Stimulated activated CD4-positive, alpha-beta T cell treated with anti-CD3 and anti-CD28 coated beads, Interleukin-4, amount 100 ng/mL, for 48 hours (primary cell): Measurements from ENCODE around the gene SENP8.

Experiments
- DNase-seq, 2 donors: peaks; one replicate each; pipeline ENCODE4 v3.0.0-alpha.2; 2020; ENCODE audit warnings: low read depth in 2 of 2

SENP8 gene

DNA sequence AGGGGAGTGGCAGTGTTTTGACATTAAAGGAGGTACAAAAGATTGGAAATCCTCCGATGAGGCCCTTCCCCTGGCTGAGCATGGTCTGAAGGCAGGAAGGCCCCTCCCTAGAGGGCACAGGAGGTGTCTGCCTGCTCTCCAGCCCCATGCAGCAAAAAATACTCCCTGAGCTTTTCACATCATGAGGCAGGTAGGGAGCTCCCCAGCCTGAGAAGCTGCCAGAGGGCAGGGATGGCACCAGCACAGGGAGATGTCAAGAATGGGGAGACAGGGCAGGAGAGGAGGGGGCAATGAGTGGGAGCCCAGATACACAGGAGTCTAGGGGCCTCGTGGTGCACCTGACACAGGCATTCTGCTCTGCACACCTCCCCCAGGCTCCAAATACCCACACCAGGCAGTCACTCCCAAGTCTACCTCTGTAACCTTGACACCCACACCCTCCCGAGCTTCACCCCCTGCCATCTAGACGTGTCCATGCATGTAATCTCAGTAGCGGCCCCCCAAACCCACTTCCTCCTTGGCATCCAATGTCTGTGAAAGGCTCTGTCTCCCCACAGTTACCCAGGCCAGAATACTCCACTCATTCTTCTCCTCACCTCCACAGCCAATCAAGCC is 56.5 kb downstream of the SENP8 start:
- no peak for DNase-seq

DNA sequence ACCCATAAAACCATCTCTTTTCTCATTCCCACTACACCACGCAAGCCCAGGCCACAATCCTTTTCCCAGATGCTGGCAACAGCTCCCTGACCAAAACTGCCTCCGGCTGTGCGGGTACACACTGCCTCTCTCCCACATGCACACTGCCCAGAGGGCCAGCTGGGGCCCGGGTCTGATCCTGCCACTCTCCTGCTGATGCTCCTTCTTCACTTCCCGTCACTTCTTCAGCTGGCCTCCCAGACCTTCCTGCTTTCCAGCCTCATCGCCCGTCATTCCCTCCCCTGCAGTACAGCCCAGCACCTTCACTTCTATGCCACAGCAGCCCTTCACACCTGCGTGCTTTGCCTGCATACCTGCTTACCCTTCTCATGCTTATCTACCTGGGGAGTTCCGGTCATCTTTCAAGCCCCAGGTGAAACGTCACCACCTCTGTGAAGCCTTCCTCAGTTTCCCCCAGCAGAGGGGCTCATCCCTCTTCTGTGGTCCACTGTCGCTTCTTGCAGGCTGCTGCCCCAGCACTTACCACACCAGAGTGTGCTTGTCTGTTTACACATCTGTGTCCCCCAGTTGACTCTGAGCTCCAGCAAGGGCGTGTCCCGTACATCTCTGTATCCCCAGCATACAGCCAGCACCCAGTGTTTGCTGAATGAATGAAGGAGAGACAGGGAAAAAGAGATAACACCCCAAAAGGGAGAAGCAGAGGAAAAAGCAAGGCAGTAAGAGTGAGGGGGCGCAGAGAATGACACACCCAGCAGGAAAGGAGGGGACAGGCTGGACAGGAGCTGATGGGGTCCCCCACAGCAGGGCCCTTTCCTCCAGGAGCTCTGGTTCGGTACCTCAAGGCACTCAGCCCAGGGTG is 57.2 kb downstream of the SENP8 start:
- DNase-seq = no peak

DNA sequence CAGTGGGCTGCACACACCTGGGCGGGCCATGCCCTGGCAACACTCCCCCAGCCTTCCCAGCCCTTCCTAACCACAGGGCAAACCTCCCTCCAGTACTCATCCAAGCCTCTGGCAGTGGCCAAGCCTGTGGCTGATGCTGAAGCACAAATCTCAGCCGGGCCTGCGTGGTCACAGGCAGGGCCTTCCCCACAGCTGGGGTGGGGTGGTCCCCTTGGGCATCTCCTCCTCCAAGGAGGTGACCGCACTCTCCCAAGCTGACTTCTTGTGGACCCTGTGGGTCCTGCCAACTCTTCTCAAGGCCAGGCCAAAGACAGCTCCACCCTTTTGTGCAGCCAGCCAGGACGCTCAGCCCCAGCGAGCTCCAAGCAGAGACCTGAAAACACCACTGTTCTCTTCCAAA is 58.0 kb downstream of the SENP8 start:
- no peak for DNase-seq

DNA sequence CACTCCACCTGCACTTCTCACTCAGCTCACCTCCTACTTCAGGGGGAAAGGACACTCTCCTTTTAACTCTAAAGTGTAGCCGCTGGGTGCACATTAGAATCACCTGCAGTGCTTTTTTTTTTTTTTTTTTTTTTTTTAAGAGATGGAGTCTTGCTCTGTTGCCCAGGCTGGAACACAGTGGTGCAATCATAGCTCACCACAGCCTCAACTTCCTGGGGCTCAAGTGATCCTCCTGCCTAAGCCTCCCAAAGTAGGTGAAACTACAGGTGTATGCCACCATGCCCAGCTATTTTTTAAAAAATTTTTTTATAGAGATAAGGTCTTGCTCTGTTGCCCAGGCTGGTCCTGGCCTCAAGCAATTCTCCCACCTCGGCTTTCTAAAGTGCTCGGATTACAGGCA is 58.5 kb downstream of the SENP8 start:
- DNase-seq = no peak

DNA sequence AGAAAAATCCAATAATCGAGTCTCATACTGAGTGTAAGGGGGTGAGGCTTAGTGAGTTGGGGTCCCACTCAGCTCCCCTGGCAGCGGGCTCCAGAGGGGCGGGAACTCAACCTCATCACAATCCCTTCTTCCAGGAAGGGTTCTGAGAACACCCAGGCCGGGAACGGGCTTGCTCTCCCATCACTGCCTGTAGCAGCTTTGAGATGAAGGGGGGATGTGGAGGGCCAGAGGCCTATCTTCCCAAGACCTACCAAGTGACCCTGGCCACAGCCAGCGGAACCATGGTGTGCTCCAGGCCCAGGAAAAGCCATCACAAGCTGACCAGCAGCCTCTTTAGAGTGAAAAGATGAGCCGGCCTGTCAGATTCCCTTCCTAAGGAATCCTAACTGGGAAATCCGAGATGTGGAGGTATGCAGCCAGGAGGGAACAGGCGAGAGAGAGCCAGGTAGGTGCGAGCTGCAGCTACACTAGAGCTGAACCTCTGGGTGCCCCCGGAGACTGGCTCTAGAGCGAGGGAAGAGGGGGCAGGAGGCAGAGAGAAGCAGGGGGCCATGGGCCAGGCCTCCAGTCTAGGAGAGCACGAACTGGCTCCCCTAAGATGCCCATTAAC is 60.9 kb downstream of the SENP8 start:
- no peak for DNase-seq

DNA sequence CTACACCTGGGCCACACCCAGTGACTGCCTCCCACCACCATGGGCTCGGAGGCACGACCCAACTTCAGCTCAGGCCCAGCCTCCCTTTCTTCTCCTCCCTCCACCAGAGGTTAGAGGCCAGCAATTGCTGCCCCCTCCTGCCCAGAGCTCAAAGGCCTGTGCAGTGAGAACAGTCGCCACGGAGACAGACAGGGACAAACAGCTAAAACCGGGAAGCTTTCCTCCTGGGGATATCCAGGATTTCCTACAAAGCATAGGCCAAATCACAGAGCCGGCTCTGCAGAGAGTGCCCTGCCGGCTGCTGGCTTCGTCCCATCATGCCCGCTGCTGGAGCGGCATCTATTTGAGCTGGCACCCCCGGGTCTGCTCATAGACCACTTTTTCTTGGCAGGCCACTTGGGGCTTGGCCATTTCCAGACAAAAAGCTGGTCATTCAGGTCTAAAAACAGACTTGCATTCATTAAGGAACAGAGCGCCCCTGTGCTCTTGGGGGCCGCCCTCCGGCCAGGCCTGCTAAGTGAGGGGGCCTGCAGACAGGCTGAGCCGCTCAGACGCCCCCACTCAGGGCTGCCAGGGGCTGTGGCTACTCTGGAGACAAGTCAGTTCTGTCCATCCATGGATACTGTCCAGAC is 61.9 kb downstream of the SENP8 start:
- DNase-seq = no peak

DNA sequence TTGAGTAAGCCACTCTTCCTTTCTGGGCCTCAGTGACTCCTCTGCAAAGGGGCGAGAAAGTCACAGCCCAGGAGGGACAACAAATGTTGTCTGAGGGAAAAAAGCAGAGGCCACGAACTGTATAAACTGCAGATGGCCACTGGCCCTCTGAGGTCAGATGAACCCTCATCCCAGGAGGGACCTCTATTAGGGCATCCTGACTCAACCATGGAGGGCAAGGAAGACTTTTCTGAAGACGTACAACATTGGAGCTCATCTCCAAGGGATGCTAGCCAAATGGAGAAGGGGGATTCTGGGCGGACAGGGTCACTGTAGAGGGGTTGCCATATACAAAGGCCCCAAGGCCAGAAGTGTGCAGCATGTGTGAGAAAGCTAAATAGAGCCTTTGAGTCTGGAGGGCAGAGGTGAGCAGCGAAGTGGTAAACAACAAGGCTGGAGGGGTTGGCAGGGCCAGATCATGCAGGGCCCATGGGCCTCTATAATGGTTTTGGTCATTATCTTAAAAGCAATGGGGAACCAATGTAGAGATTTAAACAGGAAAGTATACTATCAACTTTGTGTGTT is 62.6 kb downstream of the SENP8 start:
- no peak for DNase-seq

DNA sequence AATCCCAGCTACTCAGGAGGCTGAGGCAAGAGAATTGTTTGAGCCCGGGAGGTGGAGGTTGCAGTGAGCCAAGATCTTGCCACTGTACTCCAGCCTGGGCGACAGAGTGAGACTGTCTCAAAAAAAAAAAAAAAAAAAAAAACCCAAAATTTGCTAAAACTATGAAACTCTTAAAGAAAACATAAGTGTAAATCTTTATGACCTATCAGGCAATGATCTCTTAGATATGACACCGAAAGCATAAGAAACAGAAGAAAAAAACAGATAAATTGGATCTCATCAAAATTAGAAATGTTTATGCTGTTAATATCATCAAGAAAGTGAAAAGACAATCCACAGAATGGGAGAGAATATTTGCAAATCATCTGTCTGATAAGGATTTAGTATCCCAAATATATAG is 64.0 kb downstream of the SENP8 start:
- DNase-seq = no peak

DNA sequence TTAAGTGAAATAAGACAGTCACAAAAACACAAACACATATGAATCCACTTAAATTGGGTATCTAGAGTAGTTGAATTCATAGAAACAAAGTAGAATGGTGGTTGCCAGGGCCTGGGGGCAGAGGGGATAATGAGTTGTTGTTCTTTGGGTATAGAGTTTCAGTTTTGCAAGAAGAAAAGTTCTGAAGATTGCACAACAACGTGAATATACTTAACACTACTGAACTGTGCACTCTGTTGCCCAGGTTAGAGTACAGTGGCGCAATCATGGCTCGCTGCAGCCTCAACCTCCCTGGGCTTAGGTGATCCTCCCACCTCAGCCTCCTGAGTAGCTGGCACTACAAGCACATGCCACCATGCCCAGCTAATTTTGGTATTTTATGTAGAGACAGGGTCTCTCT is 64.5 kb downstream of the SENP8 start:
- DNase-seq = no peak

DNA sequence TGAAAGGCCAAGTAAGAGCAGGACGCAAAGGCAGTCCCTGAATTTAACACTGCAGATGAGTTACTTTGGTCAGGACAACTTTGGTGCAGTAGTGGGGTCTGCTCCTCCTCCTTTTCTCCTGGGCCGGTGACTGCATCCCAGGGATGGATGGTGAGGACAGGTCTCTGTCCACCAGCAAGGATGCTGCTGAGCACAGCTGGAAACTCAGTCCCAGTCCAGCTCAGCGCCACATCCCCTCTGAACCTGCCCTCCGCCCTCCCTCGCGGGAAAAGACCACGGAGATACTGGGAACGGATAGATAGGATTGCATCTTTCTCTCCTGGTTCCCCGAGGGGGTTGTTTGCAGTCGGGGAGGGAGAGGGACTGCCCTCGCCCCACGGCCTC is 65.6 kb downstream of the SENP8 start:
- DNase-seq = no peak

DNA sequence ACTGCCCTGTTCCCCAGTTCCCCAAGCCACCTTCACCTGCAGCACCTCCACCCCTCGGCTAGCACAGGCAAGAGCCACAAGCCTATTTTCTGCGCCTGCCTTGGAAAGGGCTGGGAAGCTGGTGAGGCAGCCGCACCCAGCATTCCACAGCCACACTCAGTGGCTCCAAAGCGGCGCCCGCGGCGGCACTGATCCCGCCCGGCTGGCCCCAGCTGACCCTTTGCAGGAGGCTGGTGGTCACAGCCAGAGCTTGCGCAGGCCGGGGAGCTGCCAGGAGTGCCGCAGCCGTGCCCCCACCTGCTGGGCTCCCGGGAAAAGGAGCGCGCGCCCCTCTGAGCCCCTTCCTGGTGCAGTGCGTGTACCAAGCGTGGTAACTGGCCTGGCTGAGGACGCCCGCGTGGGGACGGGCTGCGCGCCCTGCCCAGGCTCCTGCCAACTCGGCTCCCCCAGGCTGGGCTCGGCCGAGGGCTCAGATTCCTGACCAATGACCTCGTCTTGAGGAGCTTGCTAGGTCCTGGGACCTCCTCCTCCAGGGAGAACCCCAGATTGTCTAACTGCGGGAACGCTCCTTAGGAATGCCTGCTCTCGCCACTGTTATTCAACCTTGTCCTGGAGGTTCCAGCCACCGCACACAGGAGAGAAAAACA is 66.1 kb downstream of the SENP8 start:
- DNase-seq = no peak

DNA sequence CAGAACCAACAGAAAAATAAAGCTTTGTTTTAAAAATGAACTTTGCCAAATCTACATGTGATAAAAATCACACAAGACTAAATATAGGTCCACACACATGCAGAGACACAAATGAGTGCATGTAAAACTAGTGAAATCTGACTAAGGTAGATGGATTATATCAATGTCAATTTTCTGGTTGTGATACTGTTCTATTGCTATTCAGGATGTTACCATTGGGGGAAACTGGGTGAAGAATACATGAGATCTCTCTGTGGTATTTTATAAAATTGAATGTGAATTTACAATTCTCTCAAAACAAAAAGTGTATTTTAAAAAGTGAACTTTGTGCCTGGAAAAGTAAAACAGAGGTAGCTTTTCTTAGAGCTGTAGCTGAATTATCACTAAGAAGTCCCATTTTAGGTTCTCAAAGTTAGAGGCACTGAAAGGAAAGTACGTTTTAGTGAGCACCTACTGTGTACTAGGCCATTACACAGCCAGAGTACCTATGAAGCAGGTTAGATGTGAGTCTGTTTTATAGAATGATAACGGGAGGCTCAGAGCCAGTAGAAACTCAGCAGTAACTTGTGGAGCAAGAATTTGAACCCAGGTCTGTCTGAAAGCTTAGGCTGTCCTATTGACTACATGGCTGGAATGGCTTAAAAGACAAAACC is 71.2 kb downstream of the SENP8 start:
- no peak for DNase-seq

DNA sequence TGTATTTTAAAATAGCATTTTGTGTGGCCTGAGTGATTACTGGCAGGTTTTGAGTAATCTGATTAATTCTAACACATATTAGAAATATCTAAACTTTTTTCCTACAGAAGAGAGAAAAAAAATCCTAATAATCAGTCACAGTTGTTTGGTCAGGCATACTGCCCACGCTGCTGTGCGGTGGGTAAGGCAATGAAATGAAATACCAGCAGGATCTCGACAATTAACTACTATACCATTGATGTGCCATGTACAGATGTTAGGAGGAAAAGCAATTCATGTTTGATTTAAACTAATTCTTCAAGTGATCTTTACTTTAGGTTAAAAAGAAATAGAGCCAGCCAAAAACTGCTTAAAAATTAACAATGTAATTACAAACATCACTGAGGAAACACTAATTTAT is 74.2 kb downstream of the SENP8 start:
- DNase-seq = no peak
